Measurements from ENCODE around the gene CDADC1. TPM values are rescaled to one million over a fixed set of nuclear protein-coding genes. Genes with fewer than 3 reads are reported as not detected.

Gene CDADC1
- total RNA-seq, 1 donor from 2014 or later, result 7.2 TPM

DNA sequence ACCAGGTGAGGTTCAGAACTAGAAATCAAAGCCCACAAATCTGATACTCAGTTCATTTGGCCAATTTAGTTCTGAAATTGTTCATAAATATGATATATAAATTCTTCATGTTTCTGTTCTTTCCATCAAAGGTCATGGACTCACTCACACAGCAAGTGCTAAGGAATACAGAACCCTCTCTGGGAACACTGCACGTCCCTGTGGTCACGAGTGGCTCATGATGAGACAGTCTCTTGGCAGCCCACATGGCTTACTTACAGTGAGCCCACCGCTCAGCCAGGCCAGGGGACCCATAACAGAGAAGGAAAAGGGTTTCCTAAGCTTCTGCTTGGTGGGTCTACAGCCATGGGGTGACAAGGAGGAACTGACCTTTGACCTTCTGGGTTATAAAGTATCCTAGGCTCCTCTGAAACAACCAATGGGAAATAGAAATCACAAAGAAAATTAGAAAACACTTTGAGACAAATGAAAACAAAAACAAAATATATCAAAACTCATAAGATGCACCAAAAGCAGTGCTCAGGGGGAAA, 67.4 kb downstream of the CDADC1 start:
- FAIRE-seq, result no peak
- Mint-ChIP-seq H3K27ac (ENCODE audit: unreplicated experiment) (peak overlapping the region; percentile 4), H3K4me3 (ENCODE audit: unreplicated experiment) (no peak overlapping the region), H3K4me1 (ENCODE audit: low read depth, unreplicated experiment) (peaks cover 26% of the 10 kb centered on the region), H3K27me3 (ENCODE audit: low read depth, unreplicated experiment) (no peaks in the 10 kb centered on the region), H3K9me3 (ENCODE audit: unreplicated experiment) (peaks cover 1% of the 10 kb centered on the region), H3K36me3 (ENCODE audit: low read depth, unreplicated experiment) (peaks cover 6% of the 10 kb centered on the region)
- no peak overlapping the region for H2AFZ ChIP-seq (ENCODE audit: low read depth, low read length)
- H3K4me3 ChIP-seq (ENCODE audit: insufficient read depth, low read depth, low read length), result no peak overlapping the region
- peak overlapping the region; percentile 73 for H3K9ac ChIP-seq (ENCODE audit: low read length)
- H3K27me3 ChIP-seq (ENCODE audit: insufficient read depth, low read length), result no peaks in the 10 kb centered on the region
- peaks cover 17% of the 10 kb centered on the region for H3K4me1 ChIP-seq (ENCODE audit: insufficient read depth, low read length)
- TF ChIP-seq, protein P1, sequence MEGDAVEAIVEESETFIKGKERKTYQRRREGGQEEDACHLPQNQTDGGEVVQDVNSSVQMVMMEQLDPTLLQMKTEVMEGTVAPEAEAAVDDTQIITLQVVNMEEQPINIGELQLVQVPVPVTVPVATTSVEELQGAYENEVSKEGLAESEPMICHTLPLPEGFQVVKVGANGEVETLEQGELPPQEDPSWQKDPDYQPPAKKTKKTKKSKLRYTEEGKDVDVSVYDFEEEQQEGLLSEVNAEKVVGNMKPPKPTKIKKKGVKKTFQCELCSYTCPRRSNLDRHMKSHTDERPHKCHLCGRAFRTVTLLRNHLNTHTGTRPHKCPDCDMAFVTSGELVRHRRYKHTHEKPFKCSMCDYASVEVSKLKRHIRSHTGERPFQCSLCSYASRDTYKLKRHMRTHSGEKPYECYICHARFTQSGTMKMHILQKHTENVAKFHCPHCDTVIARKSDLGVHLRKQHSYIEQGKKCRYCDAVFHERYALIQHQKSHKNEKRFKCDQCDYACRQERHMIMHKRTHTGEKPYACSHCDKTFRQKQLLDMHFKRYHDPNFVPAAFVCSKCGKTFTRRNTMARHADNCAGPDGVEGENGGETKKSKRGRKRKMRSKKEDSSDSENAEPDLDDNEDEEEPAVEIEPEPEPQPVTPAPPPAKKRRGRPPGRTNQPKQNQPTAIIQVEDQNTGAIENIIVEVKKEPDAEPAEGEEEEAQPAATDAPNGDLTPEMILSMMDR (IDR thresholded peaks at IDR 0.05; ENCODE audit: insufficient read depth, low read depth, low read length), result no peak
- no peak for TF ChIP-seq EZH2 (IDR thresholded peaks at IDR 0.05; ENCODE audit: insufficient read depth, low read length)
- peak overlapping the region; percentile 96 for H3K27ac ChIP-seq (ENCODE audit: low read depth, low read length)
- H3K4me2 ChIP-seq (ENCODE audit: low read length), result peak overlapping the region; percentile 62
- no peaks in the 10 kb centered on the region for H3K36me3 ChIP-seq (ENCODE audit: insufficient read depth, low read length)
- H4K20me1 ChIP-seq (ENCODE audit: insufficient read depth, low read length), result no peaks in the 10 kb centered on the region
- H3K79me2 ChIP-seq (ENCODE audit: insufficient read depth, low read length), result no peaks in the 10 kb centered on the region
- no peaks in the 10 kb centered on the region for H3K9me3 ChIP-seq (ENCODE audit: insufficient read depth, low read depth, low read length)
- DNase-seq (ENCODE audit: low read depth), result peak; percentile 32

DNA sequence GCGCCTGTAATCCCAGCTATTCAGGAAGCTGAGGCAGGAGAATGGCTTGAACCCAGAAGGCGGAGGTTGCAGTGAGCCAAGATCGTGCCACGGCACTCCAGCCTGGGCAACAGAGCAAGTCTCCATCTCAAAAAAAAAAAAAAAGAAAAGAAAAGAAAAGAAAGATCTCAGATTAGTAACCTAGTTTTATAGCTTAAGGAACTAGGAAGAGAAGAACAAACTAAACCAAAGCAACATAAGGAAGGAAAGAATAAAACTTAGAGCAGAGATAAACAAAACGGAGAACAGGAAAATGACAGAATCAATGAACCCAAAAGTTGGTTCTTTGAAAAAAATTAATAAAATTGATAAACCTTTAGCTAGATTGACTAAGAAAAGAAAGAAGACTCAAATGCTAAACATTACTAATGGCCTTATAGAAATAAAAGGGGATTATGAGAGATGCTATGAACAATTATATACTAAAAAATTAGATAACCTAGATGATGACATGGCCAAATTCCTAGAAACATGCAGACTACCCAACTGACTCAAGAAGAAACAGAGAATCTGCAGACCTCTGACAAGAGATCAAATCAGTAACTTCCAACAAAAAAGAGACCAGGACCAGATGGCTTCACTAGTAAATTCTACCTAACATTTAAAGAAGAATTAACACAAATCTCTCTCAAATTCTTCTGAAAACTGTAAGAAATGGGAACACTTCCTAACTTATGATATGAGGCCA, 68.2 kb downstream of the CDADC1 start:
- H3K4me3 ChIP-seq (ENCODE audit: insufficient read depth, low read depth, low read length), result no peak overlapping the region
- no peak overlapping the region for H3K27ac ChIP-seq (ENCODE audit: low read depth, low read length)
- H4K20me1 ChIP-seq (ENCODE audit: insufficient read depth, low read length), result no peaks in the 10 kb centered on the region
- FAIRE-seq (no peak), DNase-seq (ENCODE audit: low read depth) (no peak)
- H3K4me1 ChIP-seq (ENCODE audit: insufficient read depth, low read length), result peaks cover 17% of the 10 kb centered on the region
- no peaks in the 10 kb centered on the region for H3K9me3 ChIP-seq (ENCODE audit: insufficient read depth, low read depth, low read length)
- peak overlapping the region; percentile 22 for H3K27ac Mint-ChIP-seq (ENCODE audit: unreplicated experiment)
- H3K36me3 Mint-ChIP-seq (ENCODE audit: low read depth, unreplicated experiment), result peaks cover 6% of the 10 kb centered on the region
- no peak overlapping the region for H2AFZ ChIP-seq (ENCODE audit: low read depth, low read length)
- H3K27me3 ChIP-seq (ENCODE audit: insufficient read depth, low read length), result no peaks in the 10 kb centered on the region
- no peaks in the 10 kb centered on the region for H3K27me3 Mint-ChIP-seq (ENCODE audit: low read depth, unreplicated experiment)
- H3K36me3 ChIP-seq (ENCODE audit: insufficient read depth, low read length), result no peaks in the 10 kb centered on the region
- H3K4me2 ChIP-seq (ENCODE audit: low read length), result no peak overlapping the region
- peaks cover 1% of the 10 kb centered on the region for H3K9me3 Mint-ChIP-seq (ENCODE audit: unreplicated experiment)
- H3K79me2 ChIP-seq (ENCODE audit: insufficient read depth, low read length), result no peaks in the 10 kb centered on the region
- no peak overlapping the region for H3K9ac ChIP-seq (ENCODE audit: low read length)
- peaks cover 34% of the 10 kb centered on the region for H3K4me1 Mint-ChIP-seq (ENCODE audit: low read depth, unreplicated experiment)
- no peak overlapping the region for H3K4me3 Mint-ChIP-seq (ENCODE audit: unreplicated experiment)
- TF ChIP-seq, protein P1 (IDR thresholded peaks at IDR 0.05; ENCODE audit: insufficient read depth, low read depth, low read length), result no peak
- no peak for TF ChIP-seq EZH2 (IDR thresholded peaks at IDR 0.05; ENCODE audit: insufficient read depth, low read length)

GRCh38 chr13:49319551-49319950, 71.8 kb downstream of the CDADC1 start:
- Histone ChIP-seq H3K27ac (ENCODE audit: low read depth, low read length) (no peak overlapping the region), H2AFZ (ENCODE audit: low read depth, low read length) (no peak overlapping the region), H3K4me2 (ENCODE audit: low read length) (no peak overlapping the region), H3K9me3 (ENCODE audit: insufficient read depth, low read depth, low read length) (no peaks in the 10 kb centered on the region), H3K27me3 (ENCODE audit: insufficient read depth, low read length) (no peaks in the 10 kb centered on the region), H3K4me1 (ENCODE audit: insufficient read depth, low read length) (peaks cover 6% of the 10 kb centered on the region), H4K20me1 (ENCODE audit: insufficient read depth, low read length) (no peaks in the 10 kb centered on the region), H3K79me2 (ENCODE audit: insufficient read depth, low read length) (no peaks in the 10 kb centered on the region), H3K4me3 (ENCODE audit: insufficient read depth, low read depth, low read length) (no peak overlapping the region), H3K36me3 (ENCODE audit: insufficient read depth, low read length) (no peaks in the 10 kb centered on the region), H3K9ac (ENCODE audit: low read length) (no peak overlapping the region)
- Mint-ChIP-seq H3K9me3 (ENCODE audit: unreplicated experiment) (peaks cover 1% of the 10 kb centered on the region), H3K27me3 (ENCODE audit: low read depth, unreplicated experiment) (no peaks in the 10 kb centered on the region), H3K4me1 (ENCODE audit: low read depth, unreplicated experiment) (peaks cover 19% of the 10 kb centered on the region), H3K36me3 (ENCODE audit: low read depth, unreplicated experiment) (peaks cover 6% of the 10 kb centered on the region), H3K27ac (ENCODE audit: unreplicated experiment) (no peak overlapping the region), H3K4me3 (ENCODE audit: unreplicated experiment) (no peak overlapping the region)
- TF ChIP-seq, protein P1 (IDR thresholded peaks at IDR 0.05; ENCODE audit: insufficient read depth, low read depth, low read length), result no peak
- no peak for TF ChIP-seq EZH2 (IDR thresholded peaks at IDR 0.05; ENCODE audit: insufficient read depth, low read length)
- DNase-seq (ENCODE audit: low read depth) (peak; percentile 27), FAIRE-seq (no peak)
